SU-DHL-6 (cell line): ENCODE data around the gene SNAP29.

ENCODE experiments used
- H2AFZ ChIP-seq: fragments of 200-600 bp; sonication (generic); 2 replicates; pipeline ENCODE4 v1.6.1; 2014; ENCODE audit warnings: low read depth, mild to moderate bottlenecking, moderate library complexity, mixed read lengths, antibody characterized with exemption, low read length; ENCODE audit not compliant: severe bottlenecking
- H3F3A ChIP-seq: fragments of 200-600 bp; shearing (Covaris generic); 2 replicates; pipeline ENCODE4 v1.6.0; 2016; ENCODE audit warnings: antibody characterized with exemption, mild to moderate bottlenecking; ENCODE audit not compliant: insufficient read depth
- H3K27ac ChIP-seq: fragments of 200-600 bp; sonication (generic); 2 replicates; pipeline ENCODE4 v1.5.1; 2016; ENCODE audit warnings: low read depth, mild to moderate bottlenecking, low read length, moderate library complexity, mixed read lengths
- H3K27me3 ChIP-seq: fragments of 200-600 bp; sonication (generic), shearing (Covaris generic); 2 replicates; pipeline ENCODE4 v1.6.0; 2014; ENCODE audit warnings: mild to moderate bottlenecking, low read length
- H3K36me3 ChIP-seq: fragments of 200-600 bp; sonication (generic); 2 replicates; pipeline ENCODE4 v1.6.1; 2014; ENCODE audit warnings: mild to moderate bottlenecking, low read length, mixed read lengths
- H3K4me2 ChIP-seq: fragments of 300-600, 200-600 bp; shearing (Covaris generic), sonication (generic); 2 replicates; pipeline ENCODE4 v1.6.0; 2014; ENCODE audit warnings: low read length, low read depth, mild to moderate bottlenecking; ENCODE audit not compliant: poor library complexity, severe bottlenecking
- H3K4me3 ChIP-seq: fragments of 200-600 bp; sonication (generic); 2 replicates; pipeline ENCODE4 v1.5.1; 2014; ENCODE audit warnings: antibody characterized with exemption, low read length, mild to moderate bottlenecking, mixed read lengths; ENCODE audit not compliant: insufficient read depth, poor library complexity, severe bottlenecking
- H3K79me2 ChIP-seq: fragments of 200-600 bp; sonication (generic); 2 replicates; pipeline ENCODE4 v1.6.1; 2014; ENCODE audit warnings: mild to moderate bottlenecking, low read length, moderate library complexity; ENCODE audit not compliant: insufficient read depth
- H3K9ac ChIP-seq: fragments of 200-600 bp; sonication (generic); 2 replicates; pipeline ENCODE4 v1.7.0; 2014; ENCODE audit warnings: mild to moderate bottlenecking, low read length
- H3K9me2 ChIP-seq: fragments of 200-600 bp; sonication (generic); replicated peaks from 2 replicates; pipeline ENCODE4 v1.6.1; 2014; ENCODE audit warnings: low read length; ENCODE audit not compliant: insufficient read depth
- H3K9me3 ChIP-seq: fragments of 200-600 bp; sonication (generic); 2 replicates; pipeline ENCODE4 v1.6.1; 2014; ENCODE audit warnings: low read length, mixed read lengths; ENCODE audit not compliant: insufficient read depth
- H4K20me1 ChIP-seq: fragments of 200-600 bp; sonication (generic); 2 replicates; pipeline ENCODE4 v1.6.1; 2014; ENCODE audit warnings: low read depth, mild to moderate bottlenecking, antibody characterized with exemption, low read length, moderate library complexity, mixed read lengths
- CTCF ChIP-seq: fragments of 200-600 bp; sonication (generic); IDR thresholded peaks from one replicate; pipeline ENCODE4 v1.5.1; 2017; ENCODE audit warnings: antibody characterized with exemption, mild to moderate bottlenecking, low read length, moderate library complexity; ENCODE audit not compliant: insufficient read depth, poor library complexity, severe bottlenecking
- EZH2phosphoT487 ChIP-seq: fragments of 200-600 bp; sonication (generic), shearing (Covaris generic); conservative IDR thresholded peaks from 2 replicates; pipeline ENCODE4 v1.6.1; 2018; ENCODE audit warnings: mild to moderate bottlenecking, antibody characterized with exemption, low read length, moderate library complexity, mixed read lengths

Gene SNAP29

GRCh38 chr22:20858615-20859416 is at the start of gene SNAP29, which contains the start of gene PI4KA:
TSS of gene SNAP29 (plus strand) at chr22:20859007. CDS start at chr22:20859111, 104 bp downstream.
TSS of gene PI4KA (minus strand) at chr22:20858811. CDS start at chr22:20858725, 86 bp downstream.
- Histone ChIP-seq H3F3A (no peaks in the 10 kb centered on the region), H3K4me3 (peak within 1 kb of the TSS; percentile 70), H3K79me2 (peaks cover 48% of the 10 kb centered on the region), H3K27me3 (no peaks in the 10 kb centered on the region), H2AFZ (peak within 1 kb of the TSS; percentile 91), H4K20me1 (no peaks in the 10 kb centered on the region), H3K36me3 (no peaks in the 10 kb centered on the region), H3K27ac (peak within 1 kb of the TSS; percentile 51; the same call in 1 of the 2 replicates), H3K9me3 (no peaks in the 10 kb centered on the region), H3K9me2 (no peaks in the 10 kb centered on the region), H3K9ac (peak within 1 kb of the TSS; percentile 81), H3K4me2 (peak within 1 kb of the TSS; percentile 82)
- TF ChIP-seq EZH2phosphoT487 (no peak), CTCF (no peak)

- Histone ChIP-seq H3K4me2 (no peak overlapping the region), H3K4me3 (no peak overlapping the region), H2AFZ (no peak overlapping the region), H3K27ac (no peak overlapping the region), H4K20me1 (no peaks in the 10 kb centered on the region), H3F3A (no peaks in the 10 kb centered on the region), H3K27me3 (no peaks in the 10 kb centered on the region), H3K9ac (no peak overlapping the region), H3K79me2 (no peaks in the 10 kb centered on the region), H3K9me2 (no peaks in the 10 kb centered on the region), H3K36me3 (no peaks in the 10 kb centered on the region), H3K9me3 (no peaks in the 10 kb centered on the region)
- TF ChIP-seq EZH2phosphoT487 (no peak), CTCF (no peak)
Measured at GRCh38 chr22:20809538-20810185, 49.1 kb upstream of the SNAP29 start.

GRCh38 chr22:20810645-20811044 is 48.2 kb upstream of the SNAP29 start:
- Histone ChIP-seq H3K36me3 (no peaks in the 10 kb centered on the region), H3K4me2 (no peak overlapping the region), H3K27ac (no peak overlapping the region), H3K9me2 (no peaks in the 10 kb centered on the region), H3F3A (no peaks in the 10 kb centered on the region), H3K4me3 (no peak overlapping the region), H4K20me1 (no peaks in the 10 kb centered on the region), H3K9me3 (no peaks in the 10 kb centered on the region), H2AFZ (no peak overlapping the region), H3K9ac (no peak overlapping the region), H3K27me3 (no peaks in the 10 kb centered on the region), H3K79me2 (no peaks in the 10 kb centered on the region)
- no peak for TF ChIP-seq EZH2phosphoT487
